ENCODE data around the gene GRIP2. TPM values are rescaled to one million over a fixed set of nuclear protein-coding genes. Genes with fewer than 3 reads are reported as not detected.

GRIP2 gene
- total RNA-seq, 8 experiments from 2014 or later = 3.1 to 25.1 (median 4.6) TPM

- in situ Hi-C loops (cut with MboI; ENCODE audit: low pct_unique_long_range_greater_than_20kb in 2 of 9, low sequenced_read_pairs in 9 of 9, unreplicated experiment in 9 of 9) = no loop called here
- H3K4me3 ChIP-seq = no peak overlapping the region
- WGBS, 10 experiments = 92% methylated on average over 2 of the region's 3 CpGs; no CpG with 5 or more reads in 9 of the 10 experiments
- no peak overlapping the region for H3K27ac ChIP-seq
- peak in 1 of 8 experiments; percentile 30 for ATAC-seq (replicated peaks in 6 of 8)
- peaks cover 5 to 11% of the 10 kb centered on the region in 2 donors for H3K4me1 ChIP-seq (replicated peaks in 1 of 2)
These were observed 14.6 kb upstream of the GRIP2 start for GRCh38 chr3:14554715-14555114.

- in situ Hi-C loops (cut with MboI; ENCODE audit: low pct_unique_long_range_greater_than_20kb in 2 of 9, low sequenced_read_pairs in 9 of 9, unreplicated experiment in 9 of 9) = no loop called here
- Histone ChIP-seq H3K4me3 (no peak overlapping the region), H3K27ac (no peak overlapping the region), H3K4me1 (replicated peaks in 1 of 2) (peaks cover 5 to 11% of the 10 kb centered on the region in 2 donors)
- WGBS, 10 experiments = 33 to 100% (median 90%) methylated on average over 1 to 3 of the region's 5 CpGs; no CpG with 5 or more reads in 4 of the 10 experiments
- ATAC-seq (replicated peaks in 6 of 8) = no peak
These were observed 13.7 kb upstream of the GRIP2 start for GRCh38 chr3:14553871-14554270.

- Histone ChIP-seq H3K4me3 (no peak overlapping the region), H3K4me1 (replicated peaks in 1 of 2) (peaks cover 5 to 15% of the 10 kb centered on the region in 2 donors), H3K27ac (no peak overlapping the region)
- 80 to 100% (median 88%) methylated on average over 1 to 4 of the region's 4 CpGs; no CpG with 5 or more reads in 4 of the 10 experiments for WGBS, 10 experiments
- no peak for ATAC-seq (replicated peaks in 6 of 8)
- in situ Hi-C loops (cut with MboI; ENCODE audit: low pct_unique_long_range_greater_than_20kb in 2 of 9, low sequenced_read_pairs in 9 of 9, unreplicated experiment in 9 of 9) = no loop called here
These were observed 12.6 kb upstream of the GRIP2 start for GRCh38 chr3:14552717-14553116.

GRCh38 chr3:14552041-14552648, 12.0 kb upstream of the GRIP2 start:
- H3K4me3 ChIP-seq = no peak overlapping the region
- peaks cover 5 to 15% of the 10 kb centered on the region in 2 donors for H3K4me1 ChIP-seq (replicated peaks in 1 of 2)
- WGBS, 10 experiments = 60 to 100% (median 84%) methylated on average over 1 to 7 of the region's 8 CpGs; no CpG with 5 or more reads in 1 of the 10 experiments
- in situ Hi-C loops (cut with MboI; ENCODE audit: low pct_unique_long_range_greater_than_20kb in 2 of 9, low sequenced_read_pairs in 9 of 9, unreplicated experiment in 9 of 9) = no loop called here
- ATAC-seq (replicated peaks in 6 of 8) = no peak
- H3K27ac ChIP-seq = no peak overlapping the region

- Histone ChIP-seq H3K4me1 (replicated peaks in 1 of 2) (peaks cover 5 to 15% of the 10 kb centered on the region in 2 donors), H3K4me3 (no peak overlapping the region), H3K27ac (no peak overlapping the region)
- ATAC-seq (replicated peaks in 6 of 8) = peak in 6 of 8 experiments; percentile 22 to 53 (median 32)
- 70 to 100% (median 80%) methylated on average over 1 to 5 of the region's 24 CpGs; no CpG with 5 or more reads in 5 of the 10 experiments for WGBS, 10 experiments
- in situ Hi-C loops (cut with MboI; ENCODE audit: low pct_unique_long_range_greater_than_20kb in 2 of 9, low sequenced_read_pairs in 9 of 9, unreplicated experiment in 9 of 9) = no loop called here
These were observed 10.8 kb upstream of the GRIP2 start for GRCh38 chr3:14550651-14551611.

- ATAC-seq (replicated peaks in 6 of 8) = no peak
- Histone ChIP-seq H3K27ac (no peak overlapping the region), H3K4me1 (replicated peaks in 1 of 2) (peaks cover 5 to 10% of the 10 kb centered on the region in 2 donors), H3K4me3 (no peak overlapping the region)
- WGBS, 10 experiments = 87 to 95% methylated on average over 3 of the region's 6 CpGs; no CpG with 5 or more reads in 8 of the 10 experiments
- in situ Hi-C loops (cut with MboI; ENCODE audit: low pct_unique_long_range_greater_than_20kb in 2 of 9, low sequenced_read_pairs in 9 of 9, unreplicated experiment in 9 of 9) = no loop called here
These were observed 10.0 kb upstream of the GRIP2 start for GRCh38 chr3:14550181-14550580.

- WGBS, 10 experiments = 31 to 55% (median 40%) methylated on average over 3 to 5 of the region's 8 CpGs; no CpG with 5 or more reads in 6 of the 10 experiments
- in situ Hi-C loops (cut with MboI; ENCODE audit: low pct_unique_long_range_greater_than_20kb in 2 of 9, low sequenced_read_pairs in 9 of 9, unreplicated experiment in 9 of 9) = no loop called here
- peak in 3 of 8 experiments; percentile 15 to 24 (median 22) for ATAC-seq (replicated peaks in 6 of 8)
These were observed 9.2 kb upstream of the GRIP2 start for GRCh38 chr3:14549256-14549919.

GRCh38 chr3:14548321-14548729, 8.2 kb upstream of the GRIP2 start:
- in situ Hi-C loops (cut with MboI; ENCODE audit: low pct_unique_long_range_greater_than_20kb in 2 of 9, low sequenced_read_pairs in 9 of 9, unreplicated experiment in 9 of 9) = no loop called here
- 0 to 10% methylated on average over 2 to 3 of the region's 12 CpGs; no CpG with 5 or more reads in 8 of the 10 experiments for WGBS, 10 experiments
- H3K4me1 ChIP-seq (replicated peaks in 1 of 2) = peaks cover 4 to 5% of the 10 kb centered on the region in 2 donors
- peak; percentile 80 to 98 (median 95) for ATAC-seq (replicated peaks in 6 of 8)
- H3K4me3 ChIP-seq = no peak overlapping the region
- H3K27ac ChIP-seq = no peak overlapping the region

More at GRCh38 chr3:14549256-14549919, 9.2 kb upstream of the GRIP2 start:
- H3K4me3 ChIP-seq = no peak overlapping the region
- H3K4me1 ChIP-seq (replicated peaks in 1 of 2) = peaks cover 4 to 5% of the 10 kb centered on the region in 2 donors
- H3K27ac ChIP-seq = no peak overlapping the region

GRCh38 chr3:14547693-14548092, 7.6 kb upstream of the GRIP2 start:
- ATAC-seq (replicated peaks in 6 of 8) = peak in 1 of 8 experiments; percentile 5
- WGBS, 10 experiments = no CpG with 5 or more reads among the region's 2 CpGs
- H3K4me3 ChIP-seq = no peak overlapping the region
- in situ Hi-C loops (cut with MboI; ENCODE audit: low pct_unique_long_range_greater_than_20kb in 2 of 9, low sequenced_read_pairs in 9 of 9, unreplicated experiment in 9 of 9) = no loop called here
- peaks cover 4 to 5% of the 10 kb centered on the region in 2 donors for H3K4me1 ChIP-seq (replicated peaks in 1 of 2)
- H3K27ac ChIP-seq = no peak overlapping the region

- ATAC-seq (replicated peaks in 6 of 8) = no peak
- Histone ChIP-seq H3K4me1 (replicated peaks in 1 of 2) (peaks cover under 1 to 4% of the 10 kb centered on the region in 2 donors), H3K4me3 (no peak overlapping the region), H3K27ac (no peak overlapping the region)
- in situ Hi-C loops (cut with MboI; ENCODE audit: low pct_unique_long_range_greater_than_20kb in 2 of 9, low sequenced_read_pairs in 9 of 9, unreplicated experiment in 9 of 9) = no loop called here
- 50 to 93% (median 80%) methylated on average over 1 to 6 of the region's 9 CpGs; no CpG with 5 or more reads in 5 of the 10 experiments for WGBS, 10 experiments
These were observed 5.9 kb upstream of the GRIP2 start for GRCh38 chr3:14546041-14546440.

- peaks cover 2 to 4% of the 10 kb centered on the region in 2 donors for H3K4me1 ChIP-seq (replicated peaks in 1 of 2)
- in situ Hi-C loops (cut with MboI; ENCODE audit: low pct_unique_long_range_greater_than_20kb in 2 of 9, low sequenced_read_pairs in 9 of 9, unreplicated experiment in 9 of 9) = no loop called here
- no peak overlapping the region for H3K4me3 ChIP-seq
- no peak overlapping the region for H3K27ac ChIP-seq
- ATAC-seq (replicated peaks in 6 of 8) = no peak
- WGBS, 10 experiments = 54 to 100% (median 100%) methylated on average over 1 to 3 of the region's 5 CpGs; no CpG with 5 or more reads in 4 of the 10 experiments
These were observed 5.1 kb upstream of the GRIP2 start for GRCh38 chr3:14545251-14545635.

GRCh38 chr3:14544282-14545250, 4.4 kb upstream of the GRIP2 start:
- Histone ChIP-seq H3K4me3 (no peak overlapping the region), H3K27ac (no peak overlapping the region), H3K4me1 (replicated peaks in 1 of 2) (peaks cover 4 to 6% of the 10 kb centered on the region in 2 donors)
- 69 to 100% (median 87%) methylated on average over 1 to 6 of the region's 20 CpGs; no CpG with 5 or more reads in 4 of the 10 experiments for WGBS, 10 experiments
- in situ Hi-C loops (cut with MboI; ENCODE audit: low pct_unique_long_range_greater_than_20kb in 2 of 9, low sequenced_read_pairs in 9 of 9, unreplicated experiment in 9 of 9) = no loop called here
- ATAC-seq (replicated peaks in 6 of 8) = no peak
